DND-41 (cell line): ENCODE measurements around the gene CACNA2D3.

Source experiments
- ATAC-seq: fragments of 200-7000 bp; cut with Tn5 transposase; 3 replicates; pipeline ENCODE4 v1.9.1; 2021; ENCODE audit warnings: low read depth; ENCODE audit not compliant: insufficient read depth
- DNase-seq: peaks from one replicate; pipeline ENCODE4 v3.0.0-alpha.2; 2020
- H2AFZ ChIP-seq: 2 replicates; pipeline ENCODE4 v1.6.0; 2012; ENCODE audit warnings: low read depth, low read length
- H3K27ac ChIP-seq: 2 replicates; pipeline ENCODE4 v1.5.1; 2012; ENCODE audit warnings: low read length, inconsistent platforms
- H3K27me3 ChIP-seq: fragments of 200-600 bp; sonication (generic); 2 replicates; pipeline ENCODE4 v1.6.0; 2012; ENCODE audit warnings: low read length, mild to moderate bottlenecking, inconsistent platforms; ENCODE audit not compliant: insufficient read depth, poor library complexity
- H3K36me3 ChIP-seq: 2 replicates; pipeline ENCODE4 v1.5.1; 2012; ENCODE audit warnings: low read length, inconsistent platforms; ENCODE audit not compliant: insufficient read depth
- H3K4me1 ChIP-seq: 2 replicates; pipeline ENCODE4 v1.5.1; 2012; ENCODE audit warnings: mild to moderate bottlenecking, low read length; ENCODE audit not compliant: insufficient read depth
- H3K4me2 ChIP-seq: 2 replicates; pipeline ENCODE4 v1.6.0; 2012; ENCODE audit warnings: mild to moderate bottlenecking, moderate library complexity, low read length, inconsistent platforms; ENCODE audit not compliant: insufficient read depth
- H3K4me3 ChIP-seq, 2 experiments: fragments of 200-600 bp in 1 of 2; shearing (Covaris generic) in 1 of 2; 2 replicates each; pipeline ENCODE4 v1.5.1; 2012 to 2016; ENCODE audit warnings: inconsistent platforms in 2 of 2, low read length in 2 of 2, mild to moderate bottlenecking in 2 of 2, low read depth in 1 of 2, moderate library complexity in 1 of 2
- H3K79me2 ChIP-seq: 2 replicates; pipeline ENCODE4 v1.6.0; 2012; ENCODE audit warnings: low read length, inconsistent platforms; ENCODE audit not compliant: insufficient read depth
- H3K9ac ChIP-seq: 2 replicates; pipeline ENCODE4 v1.6.0; 2012; ENCODE audit warnings: low read depth, mild to moderate bottlenecking, inconsistent platforms, low read length, moderate library complexity
- H3K9me3 ChIP-seq: 2 replicates; pipeline ENCODE4 v1.5.1; 2012; ENCODE audit warnings: low read length, moderate library complexity, mild to moderate bottlenecking, inconsistent platforms; ENCODE audit not compliant: insufficient read depth, severe bottlenecking
- H4K20me1 ChIP-seq: 2 replicates; pipeline ENCODE4 v1.6.0; 2012; ENCODE audit warnings: low read length; ENCODE audit not compliant: insufficient read depth
- EZH2 ChIP-seq: IDR thresholded peaks from 3 replicates; pipeline ENCODE4 v1.6.1; 2012; ENCODE audit warnings: borderline replicate concordance, low read depth, mild to moderate bottlenecking, moderate library complexity, low read length, inconsistent platforms; ENCODE audit not compliant: severe bottlenecking
- TF ChIP-seq, protein P1 (sequence below): IDR thresholded peaks from 2 replicates; pipeline ENCODE4 v1.5.1; 2012; ENCODE audit warnings: borderline replicate concordance, low read length, moderate library complexity, mild to moderate bottlenecking; ENCODE audit not compliant: poor library complexity, severe bottlenecking; ENCODE audit errors: extremely low read depth

Gene CACNA2D3

DNA sequence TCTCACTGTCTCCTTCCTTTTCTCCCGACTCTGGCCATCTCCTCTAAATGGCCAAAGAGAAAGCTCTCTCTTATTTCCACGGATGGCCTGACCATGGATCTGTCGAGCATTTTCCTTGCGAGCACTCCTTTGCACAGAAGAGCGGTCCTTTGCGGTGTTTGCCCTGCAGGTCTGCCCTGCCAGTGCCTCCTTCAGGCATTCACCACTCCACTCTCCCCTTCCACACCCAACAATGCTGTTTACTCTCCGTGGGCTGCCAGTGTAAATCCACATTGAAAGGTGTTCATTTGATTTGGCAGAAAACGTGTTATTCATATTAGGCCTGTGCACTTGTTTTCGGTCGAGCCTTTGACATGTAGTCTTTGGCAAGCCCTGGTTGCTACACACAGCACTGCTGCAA lies 49.6 kb downstream of the CACNA2D3 start:
- Histone ChIP-seq H3K36me3 (no peaks in the 10 kb centered on the region), H3K9ac (no peak overlapping the region), H2AFZ (no peak overlapping the region), H3K4me3 (no peak overlapping the region), H3K4me2 (no peak overlapping the region), H4K20me1 (no peaks in the 10 kb centered on the region), H3K79me2 (no peaks in the 10 kb centered on the region), H3K4me1 (no peaks in the 10 kb centered on the region), H3K27me3 (no peaks in the 10 kb centered on the region), H3K9me3 (no peaks in the 10 kb centered on the region), H3K27ac (no peak overlapping the region)
- no peak for DNase-seq
- TF ChIP-seq, protein P1, sequence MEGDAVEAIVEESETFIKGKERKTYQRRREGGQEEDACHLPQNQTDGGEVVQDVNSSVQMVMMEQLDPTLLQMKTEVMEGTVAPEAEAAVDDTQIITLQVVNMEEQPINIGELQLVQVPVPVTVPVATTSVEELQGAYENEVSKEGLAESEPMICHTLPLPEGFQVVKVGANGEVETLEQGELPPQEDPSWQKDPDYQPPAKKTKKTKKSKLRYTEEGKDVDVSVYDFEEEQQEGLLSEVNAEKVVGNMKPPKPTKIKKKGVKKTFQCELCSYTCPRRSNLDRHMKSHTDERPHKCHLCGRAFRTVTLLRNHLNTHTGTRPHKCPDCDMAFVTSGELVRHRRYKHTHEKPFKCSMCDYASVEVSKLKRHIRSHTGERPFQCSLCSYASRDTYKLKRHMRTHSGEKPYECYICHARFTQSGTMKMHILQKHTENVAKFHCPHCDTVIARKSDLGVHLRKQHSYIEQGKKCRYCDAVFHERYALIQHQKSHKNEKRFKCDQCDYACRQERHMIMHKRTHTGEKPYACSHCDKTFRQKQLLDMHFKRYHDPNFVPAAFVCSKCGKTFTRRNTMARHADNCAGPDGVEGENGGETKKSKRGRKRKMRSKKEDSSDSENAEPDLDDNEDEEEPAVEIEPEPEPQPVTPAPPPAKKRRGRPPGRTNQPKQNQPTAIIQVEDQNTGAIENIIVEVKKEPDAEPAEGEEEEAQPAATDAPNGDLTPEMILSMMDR = no peak
- TF ChIP-seq EZH2 = no peak
- no peak for ATAC-seq

DNA sequence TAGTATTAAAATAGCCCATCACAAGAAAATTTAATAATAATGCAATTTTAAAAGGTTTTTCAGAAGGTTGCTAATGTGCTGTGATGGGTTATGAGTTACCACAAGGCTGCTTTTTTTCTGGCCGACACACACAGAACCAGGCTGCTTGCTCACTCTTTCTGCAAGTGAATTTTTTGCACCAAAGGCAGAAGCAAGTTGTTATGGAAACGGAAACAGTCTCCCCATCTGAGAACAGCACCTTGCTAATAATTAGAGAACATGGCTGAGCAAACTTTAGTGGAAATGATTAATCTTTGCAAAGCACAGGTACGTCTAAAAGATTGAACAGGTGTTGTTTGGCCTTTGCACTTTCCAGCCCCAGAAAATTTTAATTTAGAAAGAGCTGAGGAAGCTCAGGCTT lies 51.0 kb downstream of the CACNA2D3 start:
- TF ChIP-seq, protein P1 = no peak
- no peak for TF ChIP-seq EZH2
- H2AFZ ChIP-seq = no peak overlapping the region
- H3K4me1 ChIP-seq = no peaks in the 10 kb centered on the region
- H3K27me3 ChIP-seq = no peaks in the 10 kb centered on the region
- H4K20me1 ChIP-seq = no peaks in the 10 kb centered on the region
- no peak overlapping the region for H3K9ac ChIP-seq
- no peak overlapping the region for H3K4me3 ChIP-seq
- no peak overlapping the region for H3K27ac ChIP-seq
- H3K4me2 ChIP-seq = no peak overlapping the region
- no peaks in the 10 kb centered on the region for H3K79me2 ChIP-seq
- DNase-seq = no peak
- no peaks in the 10 kb centered on the region for H3K36me3 ChIP-seq
- no peak for ATAC-seq
- H3K9me3 ChIP-seq = no peaks in the 10 kb centered on the region

DNA sequence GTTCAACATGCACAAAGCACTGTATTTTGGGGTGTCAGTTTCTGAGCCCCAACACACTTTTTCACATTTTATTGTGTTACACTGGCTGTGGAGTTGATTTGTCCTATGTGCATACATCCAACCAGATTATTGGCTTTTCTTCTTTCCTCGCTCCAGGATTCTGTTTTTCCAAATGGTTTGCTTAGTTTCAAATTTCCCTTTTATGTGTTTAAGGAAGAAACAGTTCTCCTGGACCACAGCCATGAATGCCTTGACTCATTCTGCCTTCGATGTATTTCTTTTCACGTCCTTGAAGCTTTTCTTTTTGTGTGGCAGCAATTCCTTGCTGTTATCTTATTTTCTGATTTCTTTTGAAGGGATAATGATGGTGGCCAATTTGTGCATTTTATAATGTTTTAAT lies 53.8 kb downstream of the CACNA2D3 start:
- ATAC-seq = no peak
- no peak overlapping the region for H3K9ac ChIP-seq
- no peak overlapping the region for H3K4me2 ChIP-seq
- no peak overlapping the region for H2AFZ ChIP-seq
- H3K27ac ChIP-seq = no peak overlapping the region
- H3K79me2 ChIP-seq = no peaks in the 10 kb centered on the region
- TF ChIP-seq, protein P1 = no peak
- TF ChIP-seq EZH2 = no peak
- no peaks in the 10 kb centered on the region for H3K9me3 ChIP-seq
- no peaks in the 10 kb centered on the region for H3K4me1 ChIP-seq
- no peak for DNase-seq
- H3K36me3 ChIP-seq = no peaks in the 10 kb centered on the region
- H3K4me3 ChIP-seq = no peak overlapping the region
- no peaks in the 10 kb centered on the region for H3K27me3 ChIP-seq
- H4K20me1 ChIP-seq = no peaks in the 10 kb centered on the region

DNA sequence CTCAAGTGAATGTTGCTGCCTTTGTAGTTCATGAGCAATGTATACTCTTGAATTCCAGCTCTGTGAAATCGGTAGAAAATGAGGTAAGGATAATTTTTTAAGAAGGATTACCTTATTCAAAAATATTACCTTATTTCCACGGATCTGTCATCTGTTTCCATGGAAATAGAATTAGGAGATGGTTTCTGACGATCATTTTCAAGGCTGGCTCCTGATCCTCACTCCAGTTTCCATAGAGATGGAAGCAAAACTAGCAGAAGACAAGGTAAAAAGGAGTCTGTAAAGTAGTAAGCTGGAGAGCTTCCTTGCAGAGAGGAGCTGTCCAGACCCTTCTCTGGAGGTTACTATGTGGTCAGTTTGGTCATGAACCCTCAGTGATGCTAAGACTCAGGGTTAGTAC lies 55.5 kb downstream of the CACNA2D3 start:
- no peak for DNase-seq
- H3K9me3 ChIP-seq = no peaks in the 10 kb centered on the region
- H4K20me1 ChIP-seq = no peaks in the 10 kb centered on the region
- no peaks in the 10 kb centered on the region for H3K4me1 ChIP-seq
- TF ChIP-seq, protein P1 = no peak
- no peak for TF ChIP-seq EZH2
- H3K27me3 ChIP-seq = no peaks in the 10 kb centered on the region
- no peaks in the 10 kb centered on the region for H3K36me3 ChIP-seq
- H3K27ac ChIP-seq = no peak overlapping the region
- no peak for ATAC-seq
- H2AFZ ChIP-seq = no peak overlapping the region
- no peak overlapping the region for H3K4me2 ChIP-seq
- H3K79me2 ChIP-seq = no peaks in the 10 kb centered on the region
- H3K4me3 ChIP-seq = no peak overlapping the region
- no peak overlapping the region for H3K9ac ChIP-seq
